ENCODE data around the gene BMP7. TPM values are rescaled to one million over a fixed set of nuclear protein-coding genes. Genes with fewer than 3 reads are reported as not detected.

Gene BMP7
- total and polyA plus RNA-seq, 2 of the 8 experiments (the other 6 are each of a cell fraction or from before 2014, with no cell fraction given): 9.2 to 14.7 TPM

DNA sequence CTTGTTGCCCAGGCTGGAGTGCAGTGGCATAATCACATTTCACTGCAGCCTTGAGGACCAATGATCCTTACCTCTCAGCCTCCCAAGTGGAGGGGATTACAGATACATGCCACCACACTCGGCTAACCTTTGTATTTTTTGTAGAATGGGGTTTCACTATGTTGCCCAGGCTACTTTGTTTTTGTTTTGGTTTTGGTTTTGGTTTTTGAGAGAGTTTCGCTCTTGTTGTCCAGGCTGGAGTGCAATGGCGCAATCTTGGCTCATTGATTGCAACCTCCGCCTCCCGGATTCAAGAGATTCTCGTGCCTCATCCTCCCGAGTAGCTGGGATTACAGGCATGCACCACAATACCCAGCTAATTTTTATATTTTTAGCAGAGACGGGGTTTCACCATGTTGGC is 105.5 kb downstream of the BMP7 start:
- H4K91ac ChIP-seq (replicated peaks; ENCODE audit: insufficient read length, low read length): no peak overlapping the region
- H4K20me1 ChIP-seq (replicated peaks in 1 of 2; ENCODE audit: control insufficient read depth in 1 of 2, insufficient read depth in 2 of 2, low read length in 2 of 2): no peaks in the 10 kb centered on the region
- H3K4me2 ChIP-seq (ENCODE audit: insufficient read depth in 1 of 2, low read depth in 2 of 2, low read length in 2 of 2): no peak overlapping the region
- no peak overlapping the region for H2BK15ac ChIP-seq (ENCODE audit: low read length)
- H3K23me2 ChIP-seq (ENCODE audit: low read depth, low read length): no peaks in the 10 kb centered on the region
- H3K4ac ChIP-seq (replicated peaks; ENCODE audit: insufficient read length, low read depth, low read length): no peak overlapping the region
- H3K4me1 ChIP-seq (replicated peaks in 1 of 4; ENCODE audit: control insufficient read depth in 3 of 4, insufficient read depth in 4 of 4, low read length in 3 of 4): peaks cover 0 to 11% (median 4%) of the 10 kb centered on the region in 4 experiments; a peak in 3 of 7 replicates
- H3K36me3 ChIP-seq (ENCODE audit: control insufficient read depth in 2 of 4, insufficient read depth in 4 of 4, low read length in 3 of 4): no peaks in the 10 kb centered on the region
- no peaks in the 10 kb centered on the region for H3K79me1 ChIP-seq (ENCODE audit: low read depth, low read length)
- H3K14ac ChIP-seq (ENCODE audit: insufficient read length): no peak overlapping the region
- no peak overlapping the region for H4K5ac ChIP-seq (ENCODE audit: insufficient read length, low read depth, low read length)
- H2BK12ac ChIP-seq (ENCODE audit: low read depth, low read length): no peak overlapping the region
- no peaks in the 10 kb centered on the region; a peak in 2 of 7 replicates for H3K27me3 ChIP-seq (replicated peaks in 1 of 4; ENCODE audit: control insufficient read depth in 3 of 4, extremely low read depth in 1 of 4, insufficient read depth in 3 of 4, low read length in 3 of 4)
- ChIA-PET CTCF (ENCODE audit: partially characterized antibody) (interaction anchor here (1.1 to 1.4 kb wide), 2 partner anchors 31 to 58 kb away, joined by 3 read pairs; no protein-coding TSS in a partner anchor), POLR2A (ENCODE audit: partially characterized antibody) (no interaction called here)
- WGBS, 2 experiments (ENCODE audit: extremely low coverage in 1 of 2, insufficient coverage in 1 of 2, insufficient read length in 1 of 2, insufficient replicate concordance in 2 of 2, low coverage in 1 of 2, low lambda C conversion rate in 2 of 2, missing lambda C conversion rate in 1 of 2): 95% methylated on average over 8 of the region's 8 CpGs; no CpG with 5 or more reads in 1 of the 2 experiments
- H2BK120ac ChIP-seq (replicated peaks; ENCODE audit: low read depth, low read length): no peak overlapping the region
- H3K9me3 ChIP-seq (ENCODE audit: insufficient read depth in 2 of 2, low read depth in 1 of 2, low read length in 1 of 2): peaks cover 0 to 11% of the 10 kb centered on the region in 2 experiments; a peak in 2 of 4 replicates
- no peak overlapping the region for H2BK20ac ChIP-seq (ENCODE audit: low read length)
- H2BK5ac ChIP-seq (ENCODE audit: low read depth, low read length): no peak overlapping the region
- H2AFZ ChIP-seq (ENCODE audit: low read length): no peak overlapping the region
- no peak overlapping the region for H4K8ac ChIP-seq (ENCODE audit: extremely low read depth, insufficient read depth, low read length)
- H3K4me3 ChIP-seq (ENCODE audit: extremely low read depth in 1 of 4, insufficient read depth in 2 of 4, low read depth in 3 of 4, low read length in 4 of 4): no peak overlapping the region
- no peak for FAIRE-seq
- no peak overlapping the region for H2AK5ac ChIP-seq (ENCODE audit: low read depth, low read length)
- no peaks in the 10 kb centered on the region for H3K79me2 ChIP-seq (ENCODE audit: control insufficient read depth in 1 of 2, insufficient read depth in 2 of 2, low read length in 2 of 2)
- H3K27ac ChIP-seq (ENCODE audit: low read depth, low read length): no peak overlapping the region
- H3K23ac ChIP-seq (ENCODE audit: insufficient read length): no peak overlapping the region
- no peak for DNase-seq (ENCODE audit: low read depth in 1 of 2, low spot score in 2 of 2)
- H3K18ac ChIP-seq (ENCODE audit: extremely low read depth, low read length): no peak overlapping the region
- H3K9ac ChIP-seq (replicated peaks in 1 of 4; ENCODE audit: extremely low read depth in 1 of 4, low read depth in 3 of 4, low read length in 3 of 4): no peak overlapping the region
- no peak overlapping the region for H3K56ac ChIP-seq (replicated peaks; ENCODE audit: insufficient read length, low read depth, low read length)
- TF ChIP-seq KDM5A (IDR thresholded peaks at IDR 0.05; ENCODE audit: low read length): no peak
- no peak for TF ChIP-seq SP1 (IDR thresholded peaks at IDR 0.05; ENCODE audit: low read depth, low read length)
- no peak for TF ChIP-seq CHD2 (IDR thresholded peaks at IDR 0.05; ENCODE audit: low read length)
- TF ChIP-seq RXRA (IDR thresholded peaks at IDR 0.05; ENCODE audit: insufficient read depth, low read depth, low read length): no peak
- TF ChIP-seq SAP30 (IDR thresholded peaks at IDR 0.05; ENCODE audit: insufficient read depth, insufficient replicate concordance, low read length): no peak
- no peak for TF ChIP-seq KDM4A (IDR thresholded peaks at IDR 0.05; ENCODE audit: low read depth, low read length, severe bottlenecking)
- no peak for TF ChIP-seq GTF2F1 (IDR thresholded peaks at IDR 0.05; ENCODE audit: borderline replicate concordance, low read depth, low read length)
- TF ChIP-seq BCL11A (IDR thresholded peaks at IDR 0.05; ENCODE audit: low read depth in 2 of 2, low read length in 2 of 2): no peak
- no peak for TF ChIP-seq JUN (IDR thresholded peaks at IDR 0.05; ENCODE audit: low read depth, low read length)
- no peak for TF ChIP-seq GABPA (IDR thresholded peaks at IDR 0.05; ENCODE audit: borderline replicate concordance, insufficient read depth, low read length)
- no peak for TF ChIP-seq EGR1 (IDR thresholded peaks at IDR 0.05; ENCODE audit: borderline replicate concordance, low read depth, low read length)
- TF ChIP-seq RNF2 (IDR thresholded peaks at IDR 0.05; ENCODE audit: borderline replicate concordance, low read depth, low read length, missing control alignments, poor library complexity, severe bottlenecking): no peak
- no peak for TF ChIP-seq FOSL1 (IDR thresholded peaks at IDR 0.05; ENCODE audit: insufficient read depth, low read depth, low read length)
- TF ChIP-seq POLR2A (IDR thresholded peaks at IDR 0.05; ENCODE audit: control extremely low read depth in 1 of 2, low read depth in 2 of 2, low read length in 2 of 2): no peak
- no peak for TF ChIP-seq RFX5 (IDR thresholded peaks at IDR 0.05; ENCODE audit: borderline replicate concordance, low read depth, low read length)

Data from H1 (cell line).